ACC112 (cell line): ENCODE results near the gene MT3.

Source experiments
- H2AFZ ChIP-seq: fragments of 200-600 bp; sonication (generic); one replicate; pipeline ENCODE4 v1.6.0; 2017; ENCODE audit warnings: antibody characterized with exemption, low read length; ENCODE audit not compliant: unreplicated experiment
- H3K27ac ChIP-seq: fragments of 200-600 bp; sonication (generic); 2 replicates; pipeline ENCODE4 v1.5.1; 2014; ENCODE audit warnings: low read depth, mild to moderate bottlenecking, antibody characterized with exemption, low read length, moderate library complexity
- H3K27me3 ChIP-seq: fragments of 200-600 bp; sonication (generic); 2 replicates; pipeline ENCODE4 v1.6.1; 2014; ENCODE audit warnings: mild to moderate bottlenecking, antibody characterized with exemption, low read length, moderate library complexity, mixed read lengths; ENCODE audit not compliant: insufficient read depth
- H3K36me3 ChIP-seq: fragments of 200-600 bp; sonication (generic); 2 replicates; pipeline ENCODE4 v1.6.1; 2016; ENCODE audit warnings: mild to moderate bottlenecking, antibody characterized with exemption, low read length, moderate library complexity, mixed read lengths; ENCODE audit not compliant: insufficient read depth
- H3K4me1 ChIP-seq: fragments of 200-600 bp; sonication (generic); one replicate; pipeline ENCODE4 v1.6.1; 2016; ENCODE audit warnings: low read length, mixed read lengths; ENCODE audit not compliant: insufficient read depth, unreplicated experiment, control insufficient read depth
- H3K4me3 ChIP-seq: fragments of 200-600 bp; sonication (generic); 2 replicates; pipeline ENCODE4 v1.5.1; 2014; ENCODE audit warnings: mild to moderate bottlenecking, low read depth, low read length
- H3K79me2 ChIP-seq: fragments of 200-600 bp; sonication (generic); one replicate; pipeline ENCODE4 v1.6.0; 2016; ENCODE audit warnings: low read length; ENCODE audit not compliant: control insufficient read depth, unreplicated experiment, insufficient read depth

Gene MT3

DNA sequence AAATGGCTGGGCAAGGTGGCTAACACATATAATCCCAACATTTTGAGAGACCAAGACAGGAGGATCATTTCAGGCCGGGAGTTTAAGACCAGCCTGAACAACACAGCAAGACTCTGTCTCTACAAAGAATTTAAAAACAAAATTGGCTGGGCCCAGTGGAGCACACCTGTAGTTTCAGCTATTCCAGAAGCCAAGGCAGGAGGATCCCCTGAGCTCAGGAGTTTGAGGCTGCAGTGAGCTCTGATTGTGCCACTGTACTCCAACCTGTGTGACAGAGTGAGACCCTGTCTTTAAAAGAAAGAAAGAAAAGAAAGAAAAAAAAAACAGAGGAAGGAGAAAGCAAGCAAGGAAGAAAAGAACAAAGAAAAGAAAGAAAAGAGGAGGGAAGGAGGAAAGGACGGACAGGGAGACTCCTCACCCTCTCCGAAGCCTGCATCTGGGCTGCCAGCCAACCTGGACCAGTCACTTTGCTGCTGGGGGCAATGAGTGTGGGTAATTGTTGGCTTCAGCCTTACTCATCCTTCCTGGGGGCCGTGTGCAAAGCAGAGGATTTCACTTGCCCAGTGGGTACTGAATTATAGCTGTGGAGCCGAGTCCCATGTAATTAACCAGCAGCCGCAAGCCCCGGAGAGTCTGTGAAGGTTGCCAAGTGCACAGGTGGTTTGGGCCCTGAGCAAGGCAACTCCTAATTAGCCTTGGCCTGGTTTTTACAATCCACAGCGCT lies 31.1 kb upstream of the MT3 start:
- Histone ChIP-seq H3K27ac (no peak overlapping the region), H3K79me2 (no peaks in the 10 kb centered on the region), H3K4me3 (no peak overlapping the region), H3K36me3 (no peaks in the 10 kb centered on the region), H3K4me1 (peaks cover 13% of the 10 kb centered on the region), H3K27me3 (peaks cover 29% of the 10 kb centered on the region), H2AFZ (no peak overlapping the region)

DNA sequence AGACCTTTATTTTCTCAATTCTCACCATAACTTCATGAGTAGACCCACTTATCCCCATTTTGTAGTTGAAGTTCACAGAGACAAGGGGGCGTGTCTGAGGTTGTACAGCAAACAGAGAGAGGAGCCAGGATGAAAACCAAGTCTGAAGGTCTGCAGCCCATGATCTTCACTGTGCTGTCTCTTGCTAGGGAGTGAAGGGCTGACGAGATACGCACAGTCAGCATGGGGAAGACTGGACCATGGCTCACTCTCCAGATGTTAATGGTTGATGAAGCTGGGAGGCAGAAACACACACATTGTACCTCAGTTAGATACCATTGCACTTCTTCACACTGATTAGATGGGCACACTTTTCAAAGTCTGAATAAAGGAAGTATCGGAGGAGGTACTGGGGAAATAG lies 30.2 kb upstream of the MT3 start:
- Histone ChIP-seq H3K4me3 (no peak overlapping the region), H2AFZ (no peak overlapping the region), H3K36me3 (no peaks in the 10 kb centered on the region), H3K27ac (no peak overlapping the region), H3K27me3 (peaks cover 22% of the 10 kb centered on the region), H3K4me1 (peaks cover 13% of the 10 kb centered on the region), H3K79me2 (no peaks in the 10 kb centered on the region)

DNA sequence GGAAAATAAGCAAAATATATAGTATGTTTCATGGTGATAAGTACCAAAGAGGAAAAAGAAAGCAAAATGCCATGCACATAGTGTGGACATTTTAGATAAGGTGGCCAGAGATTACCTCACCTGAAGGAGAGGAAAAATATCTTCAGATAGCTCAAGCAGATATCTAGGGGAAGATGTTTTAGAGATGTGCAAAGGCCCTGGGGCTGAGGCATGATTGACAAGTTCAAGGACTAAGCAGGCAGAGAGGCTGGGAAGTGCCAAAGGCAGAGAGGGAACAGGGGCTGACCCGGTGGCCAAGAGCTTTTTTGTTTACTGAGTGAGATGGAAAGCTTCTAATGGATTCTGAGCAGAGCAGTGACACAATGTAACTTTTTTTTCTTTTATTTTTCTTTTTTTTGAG lies 28.9 kb upstream of the MT3 start:
- H3K36me3 ChIP-seq = no peaks in the 10 kb centered on the region
- no peak overlapping the region for H2AFZ ChIP-seq
- peaks cover 18% of the 10 kb centered on the region for H3K27me3 ChIP-seq
- no peaks in the 10 kb centered on the region for H3K79me2 ChIP-seq
- H3K4me1 ChIP-seq = peaks cover 13% of the 10 kb centered on the region
- H3K4me3 ChIP-seq = no peak overlapping the region
- H3K27ac ChIP-seq = no peak overlapping the region

DNA sequence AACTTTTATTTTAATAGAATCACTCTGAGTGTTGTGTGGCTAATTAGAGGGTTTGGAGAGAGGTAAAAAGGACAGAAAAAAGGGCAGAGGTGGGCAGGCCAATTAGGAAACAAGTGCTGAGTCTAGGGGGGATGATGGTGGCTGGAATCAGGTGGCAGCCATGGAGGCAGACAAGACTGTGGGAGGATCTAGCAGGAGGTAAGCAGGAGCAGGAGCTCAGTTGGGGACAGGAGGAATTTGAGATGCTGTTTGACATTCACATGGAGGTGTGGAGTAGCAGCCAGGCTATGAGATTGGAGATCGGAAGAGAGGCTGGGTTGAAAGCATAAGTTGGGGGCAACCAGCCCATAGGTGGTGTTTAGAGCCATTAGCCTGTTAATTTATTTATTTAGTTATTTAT lies 28.2 kb upstream of the MT3 start:
- no peak overlapping the region for H3K27ac ChIP-seq
- H3K27me3 ChIP-seq = peaks cover 18% of the 10 kb centered on the region
- H3K4me3 ChIP-seq = no peak overlapping the region
- peaks cover 13% of the 10 kb centered on the region for H3K4me1 ChIP-seq
- no peak overlapping the region for H2AFZ ChIP-seq
- no peaks in the 10 kb centered on the region for H3K36me3 ChIP-seq
- no peaks in the 10 kb centered on the region for H3K79me2 ChIP-seq

DNA sequence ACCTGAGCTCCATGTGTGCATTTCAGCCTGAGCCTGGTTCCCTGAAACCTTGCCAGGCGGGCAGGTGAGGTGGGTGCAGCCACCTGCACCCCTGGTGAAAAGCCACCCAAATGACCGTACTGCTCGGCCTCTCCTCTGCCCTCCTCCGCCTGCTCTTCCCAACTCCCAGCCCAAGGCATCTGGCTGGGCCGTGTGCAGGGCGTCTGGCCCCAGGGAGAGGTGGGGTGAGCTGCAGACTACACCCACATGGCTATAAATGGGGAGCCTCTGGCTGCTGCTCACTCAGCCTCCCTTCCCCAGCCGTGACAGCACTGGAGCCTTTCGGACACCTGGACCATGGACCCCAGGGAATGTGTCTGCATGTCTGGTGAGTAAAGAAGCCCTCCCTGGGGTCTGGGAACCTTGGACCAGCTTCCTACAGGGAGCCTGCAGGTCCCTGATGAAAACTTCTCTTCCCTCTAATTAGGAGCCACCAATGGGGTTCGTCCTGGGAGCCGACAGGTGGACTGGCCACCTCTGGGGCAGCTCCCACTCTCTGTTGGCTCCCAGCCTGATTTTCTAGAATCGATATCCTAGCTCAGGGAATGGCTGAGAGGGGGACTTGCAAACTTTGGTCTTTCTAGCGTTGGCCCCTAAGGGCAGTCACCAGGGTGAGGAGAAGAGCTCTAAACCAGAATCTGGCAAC lies 24.4 kb upstream of the MT3 start, which contains the start of gene MT4:
Gene MT4 (plus strand): TSS at position 281 of the 685 bp plus-strand sequence. CDS start 56 bp downstream, at position 337.
- Histone ChIP-seq H3K27ac (no peak within 1 kb of the TSS), H3K4me3 (no peak within 1 kb of the TSS), H3K27me3 (peaks cover 26% of the 10 kb centered on the region), H2AFZ (no peak within 1 kb of the TSS), H3K79me2 (no peaks in the 10 kb centered on the region), H3K36me3 (no peaks in the 10 kb centered on the region), H3K4me1 (no peaks in the 10 kb centered on the region)

DNA sequence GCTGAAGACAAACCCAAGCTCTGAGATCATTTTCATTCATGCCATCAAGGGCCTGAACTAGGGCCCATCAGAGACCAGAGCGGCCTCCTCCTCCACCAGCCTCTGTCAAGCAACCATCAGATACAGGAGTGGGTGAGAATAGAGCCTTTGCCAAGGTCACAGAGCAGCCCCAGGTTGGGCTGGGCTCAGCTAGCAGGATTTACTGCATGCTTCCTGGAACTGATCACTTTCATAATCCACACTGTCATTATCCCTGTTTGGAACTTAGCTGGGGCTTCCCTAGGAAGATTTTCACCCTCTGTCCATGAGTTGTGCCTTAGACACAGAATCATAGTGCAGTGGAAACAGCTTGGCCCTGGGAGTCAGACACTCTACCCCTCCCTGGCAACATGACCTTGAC lies 19.4 kb upstream of the MT3 start:
- H3K27ac ChIP-seq = no peak overlapping the region

DNA sequence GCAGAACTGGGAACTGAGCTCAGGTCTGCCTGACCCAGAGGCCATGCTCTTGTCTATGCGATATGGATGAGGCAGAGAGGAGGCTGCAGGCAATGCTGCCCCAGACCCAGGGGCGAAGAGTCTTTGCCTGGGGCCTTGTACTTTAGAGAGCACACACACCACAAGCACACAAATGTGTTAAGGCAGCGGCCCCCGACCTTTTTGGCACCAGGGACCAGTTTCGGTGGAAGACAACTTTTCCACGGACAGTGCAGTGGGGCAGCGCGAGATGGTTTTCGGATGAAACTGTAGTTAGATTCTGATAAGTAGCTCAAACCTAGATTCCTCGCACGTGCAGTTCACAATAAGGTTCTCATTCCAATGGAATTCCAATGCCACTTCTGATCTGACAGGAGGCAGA lies 17.8 kb upstream of the MT3 start:
- H3K27ac ChIP-seq = no peak overlapping the region
- H3K79me2 ChIP-seq = no peaks in the 10 kb centered on the region
- no peaks in the 10 kb centered on the region for H3K4me1 ChIP-seq
- H3K4me3 ChIP-seq = no peak overlapping the region
- H3K27me3 ChIP-seq = peaks cover 8% of the 10 kb centered on the region; the same call in 1 of the 2 replicates
- no peak overlapping the region for H2AFZ ChIP-seq
- no peaks in the 10 kb centered on the region for H3K36me3 ChIP-seq

More for the DNA sequence above, 19.4 kb upstream of the MT3 start:
- H2AFZ ChIP-seq = no peak overlapping the region
- no peaks in the 10 kb centered on the region for H3K36me3 ChIP-seq
- no peaks in the 10 kb centered on the region for H3K4me1 ChIP-seq
- H3K79me2 ChIP-seq = no peaks in the 10 kb centered on the region
- H3K4me3 ChIP-seq = no peak overlapping the region
- peaks cover 22% of the 10 kb centered on the region for H3K27me3 ChIP-seq

DNA sequence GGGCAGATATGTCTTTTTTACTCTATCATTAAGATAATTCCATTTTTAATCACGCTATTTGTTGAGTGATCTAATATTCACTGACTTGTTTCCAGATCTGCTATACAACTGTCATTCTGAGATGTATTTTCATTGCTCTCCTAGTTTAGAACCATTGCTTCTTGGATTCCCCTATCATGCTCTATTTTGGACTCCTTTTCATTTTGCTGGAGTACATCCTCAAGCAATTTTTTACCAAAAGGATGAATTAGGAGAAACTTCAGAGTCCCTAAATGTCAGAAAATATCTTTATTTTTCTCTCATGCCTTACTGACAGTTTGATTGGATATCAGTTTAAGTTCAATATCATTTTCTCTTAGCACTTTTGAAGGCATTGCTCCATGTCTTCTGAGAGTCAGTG lies 14.7 kb upstream of the MT3 start:
- no peaks in the 10 kb centered on the region for H3K4me1 ChIP-seq
- H3K27me3 ChIP-seq = peaks cover under 1% of the 10 kb centered on the region; the same call in 1 of the 2 replicates
- no peak overlapping the region for H2AFZ ChIP-seq
- H3K36me3 ChIP-seq = no peaks in the 10 kb centered on the region
- no peak overlapping the region for H3K4me3 ChIP-seq
- H3K79me2 ChIP-seq = no peaks in the 10 kb centered on the region
- H3K27ac ChIP-seq = no peak overlapping the region

DNA sequence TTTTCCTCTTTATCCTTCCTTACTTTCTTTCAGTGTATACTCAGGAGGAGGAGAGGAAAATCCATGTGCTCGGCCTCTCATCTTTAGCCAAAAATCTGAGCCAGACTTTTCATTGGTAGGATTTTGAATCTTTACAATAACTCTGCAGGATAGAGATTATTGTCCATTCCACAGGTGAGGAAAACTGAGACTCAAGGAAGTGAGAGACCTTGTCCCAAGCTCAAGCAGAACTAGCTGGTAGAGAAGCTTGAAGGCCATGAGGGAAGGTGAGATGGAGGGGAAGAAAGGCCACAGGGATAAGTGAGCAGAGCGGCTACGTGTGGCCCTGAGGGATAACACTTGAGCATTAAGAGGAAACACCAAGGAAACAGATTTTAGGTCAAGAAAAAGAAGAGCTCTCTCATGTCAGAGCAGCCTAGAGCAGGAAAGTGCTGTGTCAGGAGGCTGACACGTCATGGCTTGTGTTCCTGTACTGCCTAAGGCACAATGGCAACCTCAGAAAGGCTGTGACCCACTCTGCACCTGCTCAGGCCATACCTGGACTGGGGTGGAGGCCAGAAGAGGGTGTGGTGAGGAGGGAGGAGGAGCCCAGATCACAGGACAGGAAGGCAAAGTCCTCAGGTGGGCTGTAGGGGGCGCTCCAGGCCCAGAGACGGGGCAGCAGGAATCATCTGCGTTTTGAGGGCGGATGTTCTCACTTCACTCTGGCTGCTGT lies 12.6 kb upstream of the MT3 start:
- H3K4me3 ChIP-seq = no peak overlapping the region
- no peak overlapping the region for H3K27ac ChIP-seq
- H3K36me3 ChIP-seq = no peaks in the 10 kb centered on the region
- no peaks in the 10 kb centered on the region for H3K27me3 ChIP-seq
- H3K79me2 ChIP-seq = no peaks in the 10 kb centered on the region
- no peaks in the 10 kb centered on the region for H3K4me1 ChIP-seq
- H2AFZ ChIP-seq = no peak overlapping the region

DNA sequence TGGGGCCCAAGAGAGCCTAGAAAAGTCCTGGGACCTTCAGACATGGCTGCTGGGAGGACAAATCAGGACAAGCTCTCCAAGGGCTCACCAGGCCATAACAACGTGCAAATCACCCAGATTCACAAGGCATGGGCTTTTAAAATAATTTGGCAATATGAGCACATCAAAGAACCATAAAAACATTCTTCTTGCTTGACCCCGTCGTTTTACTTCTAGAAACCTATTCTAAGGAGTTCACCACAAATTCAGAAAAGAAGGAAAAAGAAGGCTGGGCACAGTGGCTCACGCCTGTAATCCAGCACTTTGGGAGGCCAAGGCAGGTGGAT lies 12.1 kb upstream of the MT3 start:
- H2AFZ ChIP-seq = peak overlapping the region; percentile 60
- no peak overlapping the region for H3K27ac ChIP-seq
- no peaks in the 10 kb centered on the region for H3K36me3 ChIP-seq
- no peaks in the 10 kb centered on the region for H3K79me2 ChIP-seq
- no peaks in the 10 kb centered on the region for H3K27me3 ChIP-seq
- peaks cover 2% of the 10 kb centered on the region for H3K4me1 ChIP-seq
- H3K4me3 ChIP-seq = no peak overlapping the region
